ENCODE data around the gene USP5. TPM values are rescaled to one million over a fixed set of nuclear protein-coding genes. Genes with fewer than 3 reads are reported as not detected.
A peak's percentile ranks its signal among the peaks of the same experiment; 100 is the strongest.

USP5 gene
- total and polyA plus RNA-seq, 9 donors, result 13.9 to 84.3 (median 54.9) TPM

DNA sequence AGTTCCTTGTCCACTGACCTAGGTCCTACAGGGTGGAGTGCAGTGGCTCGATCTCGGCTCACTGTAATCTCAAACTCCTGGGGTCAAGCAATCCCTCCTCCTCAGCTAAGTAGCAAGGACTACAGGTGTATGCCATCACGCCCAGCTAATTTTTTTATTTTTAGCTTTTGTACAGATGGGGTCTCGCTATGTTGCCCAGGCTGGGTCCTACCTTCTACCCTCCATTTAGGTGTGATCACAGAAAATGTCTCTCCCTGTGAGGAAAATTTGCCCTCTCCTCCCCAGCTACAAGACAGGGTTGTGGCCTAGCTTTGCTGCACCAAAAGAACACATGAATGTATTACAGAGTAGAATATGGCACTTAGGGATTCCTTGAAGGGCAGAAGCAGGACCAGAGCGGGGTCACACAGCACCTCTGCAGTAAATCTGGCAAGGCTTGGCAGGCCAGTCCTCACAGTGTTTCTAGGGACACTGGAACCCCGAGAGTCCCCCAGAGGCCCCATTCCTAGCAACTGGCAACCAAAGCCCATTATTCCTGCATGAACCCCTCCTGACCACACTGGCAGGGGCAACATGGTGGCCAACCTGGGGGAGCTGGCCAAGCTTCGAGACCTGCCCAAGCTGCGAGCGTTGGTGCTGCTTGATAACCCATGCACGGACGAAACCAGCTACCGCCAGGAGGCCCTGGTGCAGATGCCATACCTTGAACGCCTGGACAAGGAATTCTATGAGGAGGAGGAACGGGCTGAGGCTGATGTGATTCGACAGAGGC, 60.4 kb downstream of the USP5 start:
- 58 to 77% (median 66%) methylated on average over 15 of the region's 15 CpGs for WGBS, 3 donors

DNA sequence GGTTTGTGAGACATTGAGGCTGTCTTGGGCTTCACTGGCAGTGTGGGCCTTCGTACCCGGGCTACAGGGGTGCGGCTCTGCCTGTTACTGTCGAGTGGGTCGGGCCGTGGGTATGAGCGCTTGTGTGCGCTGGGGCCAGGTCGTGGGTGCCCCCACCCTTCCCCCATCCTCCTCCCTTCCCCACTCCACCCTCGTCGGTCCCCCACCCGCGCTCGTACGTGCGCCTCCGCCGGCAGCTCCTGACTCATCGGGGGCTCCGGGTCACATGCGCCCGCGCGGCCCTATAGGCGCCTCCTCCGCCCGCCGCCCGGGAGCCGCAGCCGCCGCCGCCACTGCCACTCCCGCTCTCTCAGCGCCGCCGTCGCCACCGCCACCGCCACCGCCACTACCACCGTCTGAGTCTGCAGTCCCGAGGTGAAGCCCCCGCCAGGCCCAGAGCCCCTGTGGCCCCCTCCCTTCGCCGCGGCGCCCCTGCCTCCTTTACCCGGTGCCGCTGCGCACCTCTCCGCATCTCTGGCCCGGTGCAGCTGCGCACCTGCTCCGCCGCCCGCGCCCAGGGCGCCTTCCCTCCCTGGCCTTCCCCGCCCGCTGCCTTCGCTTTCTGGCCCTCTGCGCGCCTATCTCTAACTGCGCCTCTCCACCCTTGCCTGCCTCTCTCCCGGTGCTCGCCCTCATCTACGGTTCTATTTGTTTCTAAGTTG, 62.4 kb downstream of the USP5 start, which contains the start of gene ENO2:
TSS of gene ENO2 (plus strand) at position 335 of the 701 bp plus-strand sequence. CDS start 1,253 bp downstream, outside the sequence.
- intact Hi-C loops (cut with DNase I), result no loop called here
- WGBS, 3 donors, result 0 to 1% (median 1%) methylated on average over 49 to 68 of the region's 68 CpGs

More for the DNA sequence above, 60.4 kb downstream of the USP5 start:
- no peak overlapping the region for H3K4me3 ChIP-seq
- H3K9me3 ChIP-seq, result no peaks in the 10 kb centered on the region
- intact Hi-C loops (cut with DNase I), result no loop called here
- no peak overlapping the region for H3K27ac ChIP-seq
- peaks cover 4% of the 10 kb centered on the region for H3K4me1 ChIP-seq (ENCODE audit: insufficient read depth)
- H3K27me3 ChIP-seq, result no peaks in the 10 kb centered on the region
- no peak for TF ChIP-seq POLR2A (IDR thresholded peaks at IDR 0.05)
- H3K36me3 ChIP-seq, result no peaks in the 10 kb centered on the region
- peak in 1 of 5 donors; percentile 34 for DNase-seq

DNA sequence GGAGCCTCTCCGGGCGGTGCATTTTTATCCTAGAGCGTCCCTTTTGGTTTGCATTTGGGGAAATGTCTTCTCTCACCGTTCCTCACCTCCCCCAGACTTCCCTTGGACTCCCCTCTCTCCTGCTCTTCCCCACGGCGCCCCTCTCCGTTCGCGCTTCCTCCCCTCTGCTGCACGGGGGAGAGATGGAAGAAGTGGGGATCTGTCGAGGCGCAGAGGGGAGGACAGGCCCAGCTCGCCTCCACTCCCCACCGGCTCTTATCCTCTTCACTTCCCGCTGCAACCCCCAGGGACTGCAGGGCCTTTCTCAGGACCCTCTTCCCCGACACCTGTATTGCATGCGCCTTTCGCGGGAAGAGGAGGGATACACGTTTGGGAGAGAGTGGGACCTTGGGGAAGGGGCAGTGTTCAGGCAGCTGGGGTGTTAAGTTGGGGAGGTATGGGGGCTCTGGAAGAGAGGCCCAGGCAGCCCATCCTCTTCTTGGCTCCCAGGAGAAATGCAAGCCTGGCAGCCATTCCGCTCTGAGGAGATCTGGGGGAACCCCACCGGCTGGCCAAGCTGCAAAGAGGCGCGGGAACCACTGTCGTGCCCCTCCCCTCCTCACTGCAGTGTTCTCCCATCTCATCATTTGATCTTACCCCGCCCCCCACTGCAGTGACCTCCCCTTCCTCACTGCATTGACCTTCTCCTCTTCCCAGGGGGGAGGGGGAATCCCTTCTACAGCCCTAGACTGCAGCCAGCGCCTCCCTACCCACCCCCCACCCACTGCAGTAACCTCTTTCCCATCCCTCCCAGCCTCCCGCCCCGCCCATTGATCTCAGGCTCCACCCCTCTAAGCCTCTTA, 63.2 kb downstream of the USP5 start:
- intact Hi-C loops (cut with DNase I), result no loop called here
- Histone ChIP-seq H3K27ac (no peak overlapping the region), H3K9me3 (no peaks in the 10 kb centered on the region), H3K4me3 (peak overlapping the region; percentile 78), H3K36me3 (no peaks in the 10 kb centered on the region), H3K27me3 (no peaks in the 10 kb centered on the region), H3K4me1 (ENCODE audit: insufficient read depth) (peaks cover 4% of the 10 kb centered on the region)
- no peak for TF ChIP-seq POLR2A (IDR thresholded peaks at IDR 0.05)
- TF ChIP-seq EP300 (IDR thresholded peaks at IDR 0.05), result no peak
- TF ChIP-seq, protein P1, sequence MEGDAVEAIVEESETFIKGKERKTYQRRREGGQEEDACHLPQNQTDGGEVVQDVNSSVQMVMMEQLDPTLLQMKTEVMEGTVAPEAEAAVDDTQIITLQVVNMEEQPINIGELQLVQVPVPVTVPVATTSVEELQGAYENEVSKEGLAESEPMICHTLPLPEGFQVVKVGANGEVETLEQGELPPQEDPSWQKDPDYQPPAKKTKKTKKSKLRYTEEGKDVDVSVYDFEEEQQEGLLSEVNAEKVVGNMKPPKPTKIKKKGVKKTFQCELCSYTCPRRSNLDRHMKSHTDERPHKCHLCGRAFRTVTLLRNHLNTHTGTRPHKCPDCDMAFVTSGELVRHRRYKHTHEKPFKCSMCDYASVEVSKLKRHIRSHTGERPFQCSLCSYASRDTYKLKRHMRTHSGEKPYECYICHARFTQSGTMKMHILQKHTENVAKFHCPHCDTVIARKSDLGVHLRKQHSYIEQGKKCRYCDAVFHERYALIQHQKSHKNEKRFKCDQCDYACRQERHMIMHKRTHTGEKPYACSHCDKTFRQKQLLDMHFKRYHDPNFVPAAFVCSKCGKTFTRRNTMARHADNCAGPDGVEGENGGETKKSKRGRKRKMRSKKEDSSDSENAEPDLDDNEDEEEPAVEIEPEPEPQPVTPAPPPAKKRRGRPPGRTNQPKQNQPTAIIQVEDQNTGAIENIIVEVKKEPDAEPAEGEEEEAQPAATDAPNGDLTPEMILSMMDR (IDR thresholded peaks at IDR 0.05), result no peak
- WGBS, 3 donors, result 13 to 17% (median 14%) methylated on average over 29 of the region's 29 CpGs
- DNase-seq, result peak in 1 of 5 donors; percentile 36

More for the DNA sequence above, 62.4 kb downstream of the USP5 start, which contains the start of gene ENO2:
- peak; percentile 73 to 84 (median 77) for DNase-seq
- Histone ChIP-seq H3K4me1 (ENCODE audit: insufficient read depth) (peaks cover 4% of the 10 kb centered on the region), H3K9me3 (no peaks in the 10 kb centered on the region), H3K27ac (peak within 1 kb of the TSS in 1 of 2 donors; percentile 26), H3K27me3 (no peaks in the 10 kb centered on the region), H3K4me3 (peak within 1 kb of the TSS; percentile 78), H3K36me3 (no peaks in the 10 kb centered on the region)
- TF ChIP-seq, protein P1 (IDR thresholded peaks at IDR 0.05), result no peak
- peak; percentile 39 for TF ChIP-seq POLR2A (IDR thresholded peaks at IDR 0.05)

DNA sequence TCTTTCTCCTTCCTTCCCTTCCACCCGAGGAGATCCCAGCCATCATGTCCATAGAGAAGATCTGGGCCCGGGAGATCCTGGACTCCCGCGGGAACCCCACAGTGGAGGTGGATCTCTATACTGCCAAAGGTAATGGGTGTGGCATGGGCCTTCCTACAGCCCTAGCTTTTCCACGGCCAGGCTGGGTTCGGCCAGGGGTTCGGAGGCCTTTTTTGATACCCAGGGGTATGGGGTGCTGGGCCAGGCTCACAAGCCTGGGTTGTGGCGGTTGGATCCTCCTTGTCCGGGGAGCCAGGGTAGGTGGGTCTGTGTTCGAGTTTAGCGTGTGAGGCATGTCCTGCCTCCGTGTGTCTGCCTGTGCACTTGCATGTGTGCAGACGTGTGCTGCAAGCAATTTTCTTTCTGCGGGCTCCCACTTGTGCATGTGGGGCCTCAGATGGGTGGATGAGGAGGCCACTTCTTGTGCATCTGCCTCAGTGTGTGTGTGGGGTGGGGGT, 63.9 kb downstream of the USP5 start:
- Histone ChIP-seq H3K27ac (no peak overlapping the region), H3K4me3 (no peak overlapping the region), H3K9me3 (no peaks in the 10 kb centered on the region), H3K27me3 (no peaks in the 10 kb centered on the region), H3K4me1 (ENCODE audit: insufficient read depth) (peaks cover 4% of the 10 kb centered on the region), H3K36me3 (no peaks in the 10 kb centered on the region)
- 76 to 78% (median 77%) methylated on average over 14 of the region's 14 CpGs for WGBS, 3 donors
- peak in 1 of 5 donors; percentile 34 for DNase-seq
- no peak for TF ChIP-seq POLR2A (IDR thresholded peaks at IDR 0.05)
- TF ChIP-seq EP300 (IDR thresholded peaks at IDR 0.05), result no peak
- TF ChIP-seq, protein P1 (IDR thresholded peaks at IDR 0.05), result no peak
- intact Hi-C loops (cut with DNase I), result no loop called here

Other genes with a start within 250 kb of the USP5 start
- gene CHD4, start 244.8 kb upstream of the USP5 start, total RNA-seq, result 100 to 1,000 TPM; 137 to 297 (median 227) TPM
- gene CHD4, start 244.8 kb upstream of the USP5 start, polyA plus RNA-seq, result 100 to 1,000 TPM; 118 to 177 TPM
- gene LPAR5, start 216.2 kb upstream of the USP5 start, total RNA-seq, result 1 to 10 TPM in 6 of 7 donors, under 1 TPM in 1; 0.83 to 2.2 (median 1.3) TPM
- 1 to 10 TPM in 1 of 2 donors, under 1 TPM in 1; 0.57 to 2.6 TPM for gene LPAR5, start 216.2 kb upstream of the USP5 start, polyA plus RNA-seq
- gene ACRBP, start 204.7 kb upstream of the USP5 start, total RNA-seq, result 1 to 10 TPM in 3 of 7 donors, under 1 TPM in 4; 0.30 to 2.5 (median 0.92) TPM
- gene ACRBP, start 204.7 kb upstream of the USP5 start, polyA plus RNA-seq, result 1 to 10 TPM in 1 of 2 donors, under 1 TPM in 1; 0.54 to 2.9 TPM
- gene ING4, start 189.0 kb upstream of the USP5 start, total RNA-seq, result 10 to 100 TPM; 26.1 to 39.9 (median 35.0) TPM
- gene ING4, start 189.0 kb upstream of the USP5 start, polyA plus RNA-seq, result 10 to 100 TPM; 64.9 to 90.0 TPM
- 10 to 100 TPM; 22.1 to 64.9 (median 58.2) TPM for gene ZNF384, start 162.8 kb upstream of the USP5 start, total RNA-seq
- gene ZNF384, start 162.8 kb upstream of the USP5 start, polyA plus RNA-seq, result 10 to 100 TPM; 44.4 to 59.0 TPM
- 1 to 10 TPM in 2 of 7 donors, under 1 TPM in 4, not detected in 1; 0.11 to 3.1 (median 0.85) TPM for gene PIANP, start 151.3 kb upstream of the USP5 start, total RNA-seq
- gene PIANP, start 151.3 kb upstream of the USP5 start, polyA plus RNA-seq, result 1 to 10 TPM; 1.2 to 3.9 TPM
- gene COPS7A, start 128.1 kb upstream of the USP5 start, total RNA-seq, result 10 to 100 TPM; 36.4 to 61.4 (median 48.4) TPM
- gene COPS7A, start 128.1 kb upstream of the USP5 start, polyA plus RNA-seq, result 10 to 100 TPM; 45.7 to 74.8 TPM
- 100 to 1,000 TPM in 6 of 7 donors, 10 to 100 TPM in 1; 64.1 to 162 (median 141) TPM for gene MLF2, start 99.0 kb upstream of the USP5 start, total RNA-seq
- 100 to 1,000 TPM; 130 to 138 TPM for gene MLF2, start 99.0 kb upstream of the USP5 start, polyA plus RNA-seq
- 1,000 to 10,000 TPM in 1 of 7 donors, 100 to 1,000 TPM in 6; 100 to 1,013 (median 576) TPM for gene PTMS, start 85.8 kb upstream of the USP5 start, total RNA-seq
- 100 to 1,000 TPM; 550 to 594 TPM for gene PTMS, start 85.8 kb upstream of the USP5 start, polyA plus RNA-seq
- gene LAG3, start 79.6 kb upstream of the USP5 start, total RNA-seq, result 10 to 100 TPM in 6 of 7 donors, 1 to 10 TPM in 1; 8.5 to 21.8 (median 16.0) TPM
- 10 to 100 TPM in 1 of 2 donors, 1 to 10 TPM in 1; 4.7 to 13.7 TPM for gene LAG3, start 79.6 kb upstream of the USP5 start, polyA plus RNA-seq
- 10 to 100 TPM in 4 of 7 donors, 1 to 10 TPM in 3; 2.1 to 12.5 (median 10.3) TPM for gene CD4, start 62.6 kb upstream of the USP5 start, total RNA-seq
- gene CD4, start 62.6 kb upstream of the USP5 start, polyA plus RNA-seq, result 10 to 100 TPM in 1 of 2 donors, 1 to 10 TPM in 1; 7.3 to 40.2 TPM
- gene GPR162, start 30.3 kb upstream of the USP5 start, total RNA-seq, result 10 to 100 TPM in 2 of 7 donors, 1 to 10 TPM in 4, under 1 TPM in 1; 0.60 to 12.0 (median 7.6) TPM
- gene GPR162, start 30.3 kb upstream of the USP5 start, polyA plus RNA-seq, result 1 to 10 TPM; 1.2 to 9.0 TPM
- 10 to 100 TPM; 24.0 to 92.3 (median 70.2) TPM for gene P3H3, start 23.7 kb upstream of the USP5 start, total RNA-seq
- 10 to 100 TPM in 1 of 2 donors, 1 to 10 TPM in 1; 4.7 to 48.8 TPM for gene P3H3, start 23.7 kb upstream of the USP5 start, polyA plus RNA-seq
- 10 to 100 TPM in 5 of 7 donors, 1 to 10 TPM in 1, under 1 TPM in 1; 0.34 to 15.0 (median 11.0) TPM for gene GNB3, start 11.2 kb upstream of the USP5 start, total RNA-seq
- 1 to 10 TPM; 1.8 to 7.8 TPM for gene GNB3, start 11.2 kb upstream of the USP5 start, polyA plus RNA-seq
- 1 to 10 TPM in 2 of 7 donors, under 1 TPM in 5; 0.18 to 1.6 (median 0.74) TPM for gene CDCA3, start 864 bp upstream of the USP5 start, total RNA-seq
- 1 to 10 TPM in 1 of 2 donors, under 1 TPM in 1; 0.68 to 1.6 TPM for gene CDCA3, start 864 bp upstream of the USP5 start, polyA plus RNA-seq
- 100 to 1,000 TPM; 136 to 443 (median 295) TPM for gene TPI1, start 15.4 kb downstream of the USP5 start, total RNA-seq
- gene TPI1, start 15.4 kb downstream of the USP5 start, polyA plus RNA-seq, result 100 to 1,000 TPM; 267 to 594 TPM
- gene SPSB2, start 21.2 kb downstream of the USP5 start, total RNA-seq, result 10 to 100 TPM in 3 of 7 donors, 1 to 10 TPM in 4; 5.8 to 14.7 (median 8.5) TPM
- gene SPSB2, start 21.2 kb downstream of the USP5 start, polyA plus RNA-seq, result 1 to 10 TPM in 1 of 2 donors, under 1 TPM in 1; 0.38 to 8.1 TPM
- 10 to 100 TPM; 13.9 to 67.6 (median 16.7) TPM for gene LRRC23, start 52.7 kb downstream of the USP5 start, total RNA-seq
- gene LRRC23, start 52.7 kb downstream of the USP5 start, polyA plus RNA-seq, result 10 to 100 TPM; 11.2 to 16.5 TPM
- 10 to 100 TPM in 5 of 7 donors, 1 to 10 TPM in 2; 8.3 to 22.3 (median 11.5) TPM for gene ENO2, start 62.4 kb downstream of the USP5 start, total RNA-seq
- 10 to 100 TPM in 1 of 2 donors, 1 to 10 TPM in 1; 5.0 to 19.4 TPM for gene ENO2, start 62.4 kb downstream of the USP5 start, polyA plus RNA-seq
- 100 to 1,000 TPM in 5 of 7 donors, 10 to 100 TPM in 2; 73.9 to 324 (median 206) TPM for gene ATN1, start 75.8 kb downstream of the USP5 start, total RNA-seq
- gene ATN1, start 75.8 kb downstream of the USP5 start, polyA plus RNA-seq, result 100 to 1,000 TPM in 1 of 2 donors, 10 to 100 TPM in 1; 41.6 to 179 TPM
- not detected for gene RNU7-1, start 91.7 kb downstream of the USP5 start, total RNA-seq
- not detected for gene RNU7-1, start 91.7 kb downstream of the USP5 start, polyA plus RNA-seq
- 1,000 to 10,000 TPM in 1 of 7 donors, 100 to 1,000 TPM in 6; 457 to 1,838 (median 633) TPM for gene C12orf57, start 91.9 kb downstream of the USP5 start, total RNA-seq
- 1,000 to 10,000 TPM in 1 of 2 donors, 10 to 100 TPM in 1; 40.3 to 1,266 TPM for gene C12orf57, start 91.9 kb downstream of the USP5 start, polyA plus RNA-seq
- gene PTPN6, start 99.2 kb downstream of the USP5 start, total RNA-seq, result 10 to 100 TPM in 3 of 7 donors, 1 to 10 TPM in 4; 4.6 to 19.8 (median 9.8) TPM
- 10 to 100 TPM in 1 of 2 donors, 1 to 10 TPM in 1; 6.9 to 25.3 TPM for gene PTPN6, start 99.2 kb downstream of the USP5 start, polyA plus RNA-seq
- gene PHB2, start 118.5 kb downstream of the USP5 start, total RNA-seq, result 100 to 1,000 TPM; 220 to 324 (median 269) TPM
- 100 to 1,000 TPM; 129 to 285 TPM for gene PHB2, start 118.5 kb downstream of the USP5 start, polyA plus RNA-seq
- 10 to 100 TPM; 25.6 to 54.7 (median 41.0) TPM for gene EMG1, start 118.8 kb downstream of the USP5 start, total RNA-seq
- 10 to 100 TPM; 21.5 to 39.5 TPM for gene EMG1, start 118.8 kb downstream of the USP5 start, polyA plus RNA-seq
- 10 to 100 TPM; 15.5 to 51.2 (median 39.5) TPM for gene LPCAT3, start 166.3 kb downstream of the USP5 start, total RNA-seq
- 10 to 100 TPM; 22.5 to 44.0 TPM for gene LPCAT3, start 166.3 kb downstream of the USP5 start, polyA plus RNA-seq
- 1,000 to 10,000 TPM in 3 of 7 donors, 100 to 1,000 TPM in 4; 499 to 1,495 (median 773) TPM for gene C1S, start 208.6 kb downstream of the USP5 start, total RNA-seq
- gene C1S, start 208.6 kb downstream of the USP5 start, polyA plus RNA-seq, result 1,000 to 10,000 TPM in 1 of 2 donors, 100 to 1,000 TPM in 1; 952 to 1,168 TPM
- gene C1R, start 240.3 kb downstream of the USP5 start, total RNA-seq, result 1,000 to 10,000 TPM in 3 of 7 donors, 100 to 1,000 TPM in 4; 472 to 1,524 (median 759) TPM
- gene C1R, start 240.3 kb downstream of the USP5 start, polyA plus RNA-seq, result 1,000 to 10,000 TPM in 1 of 2 donors, 100 to 1,000 TPM in 1; 796 to 1,393 TPM